ENCODE measurements around the gene SLC3A2.

Gene SLC3A2

GRCh38 chr11:62905296-62905695 is 24.6 kb downstream of the SLC3A2 start:
- no peaks in the 10 kb centered on the region for H3K9me3 Mint-ChIP-seq
- no peaks in the 10 kb centered on the region for H3K36me3 Mint-ChIP-seq (ENCODE audit: low read depth)
- no peak for DNase-seq
- H3K27ac Mint-ChIP-seq: peak overlapping the region; percentile 43
- no peak overlapping the region for H3K4me3 Mint-ChIP-seq
- peaks cover 56% of the 10 kb centered on the region for H3K27me3 Mint-ChIP-seq (ENCODE audit: low read depth, poor library complexity)
- peaks cover 4% of the 10 kb centered on the region for H3K4me1 Mint-ChIP-seq
- no peak for TF ChIP-seq CTCF (IDR thresholded peaks at IDR 0.05)

GRCh38 chr11:62905927-62906531 is 25.3 kb downstream of the SLC3A2 start:
- Mint-ChIP-seq H3K27ac (no peak overlapping the region), H3K27me3 (ENCODE audit: low read depth, poor library complexity) (peaks cover 51% of the 10 kb centered on the region), H3K36me3 (ENCODE audit: low read depth) (no peaks in the 10 kb centered on the region), H3K4me1 (peaks cover 4% of the 10 kb centered on the region), H3K4me3 (no peak overlapping the region), H3K9me3 (no peaks in the 10 kb centered on the region)
- DNase-seq: peak; percentile 89
- TF ChIP-seq CTCF (IDR thresholded peaks at IDR 0.05): peak; percentile 98

GRCh38 chr11:62908468-62909072 is 27.9 kb downstream of the SLC3A2 start:
- DNase-seq: no peak
- Mint-ChIP-seq H3K27ac (no peak overlapping the region), H3K27me3 (ENCODE audit: low read depth, poor library complexity) (peaks cover 26% of the 10 kb centered on the region), H3K9me3 (no peaks in the 10 kb centered on the region), H3K4me3 (no peak overlapping the region), H3K4me1 (peaks cover 4% of the 10 kb centered on the region), H3K36me3 (ENCODE audit: low read depth) (no peaks in the 10 kb centered on the region)
- no peak for TF ChIP-seq CTCF (IDR thresholded peaks at IDR 0.05)

- H3K27me3 Mint-ChIP-seq (ENCODE audit: low read depth, poor library complexity): peaks cover 19% of the 10 kb centered on the region
- H3K9me3 Mint-ChIP-seq: no peaks in the 10 kb centered on the region
- no peaks in the 10 kb centered on the region for H3K36me3 Mint-ChIP-seq (ENCODE audit: low read depth)
- peak; percentile 65 for TF ChIP-seq CTCF (IDR thresholded peaks at IDR 0.05)
- peaks cover 4% of the 10 kb centered on the region for H3K4me1 Mint-ChIP-seq
- no peak overlapping the region for H3K27ac Mint-ChIP-seq
- DNase-seq: peak; percentile 77
- no peak overlapping the region for H3K4me3 Mint-ChIP-seq
These were observed 28.6 kb downstream of the SLC3A2 start for GRCh38 chr11:62909107-62909894.

GRCh38 chr11:62910141-62910882 is 29.6 kb downstream of the SLC3A2 start:
- H3K36me3 Mint-ChIP-seq (ENCODE audit: low read depth): no peaks in the 10 kb centered on the region
- no peak overlapping the region for H3K4me3 Mint-ChIP-seq
- H3K4me1 Mint-ChIP-seq: peaks cover 4% of the 10 kb centered on the region
- H3K9me3 Mint-ChIP-seq: no peaks in the 10 kb centered on the region
- H3K27me3 Mint-ChIP-seq (ENCODE audit: low read depth, poor library complexity): peaks cover 12% of the 10 kb centered on the region
- no peak overlapping the region for H3K27ac Mint-ChIP-seq
- no peak for TF ChIP-seq CTCF (IDR thresholded peaks at IDR 0.05)
- DNase-seq: no peak
